GM18858 (cell line): Measurements from ENCODE around the gene HMHB1.
"Not testable (repeated sequence)": the region's sequence is repeated elsewhere in the genome, so short reads cannot be mapped to it uniquely, and the experiment has no call there.

ENCODE experiments used
- ATAC-seq: cut with Tn5 transposase; IDR thresholded peaks from one replicate; pipeline ENCODE4 v1.9.1; 2021; ENCODE audit not compliant: unreplicated experiment

Gene HMHB1

DNA sequence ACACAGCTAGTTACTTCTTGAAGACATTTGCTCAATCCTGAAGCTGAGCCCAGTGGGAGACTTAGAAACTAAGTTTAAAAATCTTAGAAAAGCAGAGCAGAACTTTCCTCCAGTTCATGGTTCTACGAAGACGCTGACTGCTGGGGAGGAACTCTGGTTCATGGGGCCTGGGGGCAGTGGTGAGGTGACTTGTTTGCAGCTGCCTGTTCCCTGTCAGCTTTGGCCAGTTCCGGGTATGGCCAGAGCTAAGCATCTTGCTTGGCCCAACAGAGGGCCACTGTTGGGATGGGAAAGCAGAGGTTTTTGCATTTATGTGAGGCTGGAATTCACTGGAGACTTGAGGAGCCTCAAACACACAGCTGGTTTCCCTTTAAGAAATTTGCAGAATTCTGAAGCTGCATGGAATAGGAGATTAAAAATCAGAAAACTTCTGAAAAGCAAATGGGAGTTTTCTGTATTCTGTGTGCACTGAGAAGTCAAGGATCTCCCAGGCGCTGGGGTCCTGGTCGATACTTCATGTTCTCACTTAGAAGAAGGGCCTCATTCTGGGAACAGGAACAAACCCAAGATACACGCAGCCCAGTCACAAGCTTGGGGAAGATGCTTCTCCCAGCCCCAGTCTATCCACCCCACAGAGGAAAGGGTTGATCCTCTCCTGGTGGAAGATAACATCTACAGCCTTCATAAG lies 10.6 kb upstream of the HMHB1 start:
- no peak for ATAC-seq

DNA sequence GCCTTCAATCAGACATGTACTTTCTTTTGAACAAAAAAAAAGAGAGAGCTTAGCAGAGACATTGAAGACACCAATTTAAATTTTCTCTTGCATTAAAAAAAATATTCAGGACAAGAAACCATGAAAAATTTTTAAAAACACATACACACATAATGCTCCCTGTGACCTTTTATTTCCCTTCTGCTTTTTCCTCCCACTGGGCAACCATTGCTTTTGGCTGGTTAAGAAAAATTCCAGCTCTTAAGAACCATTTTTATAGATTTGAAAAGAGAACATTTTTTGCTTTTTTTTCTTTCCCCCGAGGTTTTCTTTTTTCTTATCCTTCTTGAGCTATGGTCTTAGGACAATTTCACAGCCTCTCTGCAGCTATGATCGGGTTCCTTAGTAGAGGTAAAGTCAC lies 6.1 kb upstream of the HMHB1 start:
- ATAC-seq = no peak

DNA sequence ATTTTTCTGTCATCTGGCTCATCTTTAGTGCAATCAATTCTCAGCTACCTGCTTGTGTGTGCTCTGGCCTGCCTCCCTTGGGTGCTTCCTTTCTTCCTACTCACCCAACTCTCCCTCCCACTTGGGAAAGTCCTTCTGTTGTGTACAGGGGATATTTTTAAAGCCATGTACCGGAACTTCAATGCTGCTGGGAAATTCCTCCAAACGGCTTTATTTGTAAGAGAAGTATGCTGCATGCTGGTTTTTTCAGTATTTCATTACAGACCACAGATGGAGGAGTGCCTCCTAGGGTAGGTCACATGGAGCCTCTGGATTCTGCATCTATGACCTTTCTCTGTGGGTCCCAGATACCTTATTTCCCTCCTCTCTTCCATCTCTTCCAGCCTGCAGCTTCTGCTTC lies 5.4 kb upstream of the HMHB1 start:
- ATAC-seq = peak; percentile 54

DNA sequence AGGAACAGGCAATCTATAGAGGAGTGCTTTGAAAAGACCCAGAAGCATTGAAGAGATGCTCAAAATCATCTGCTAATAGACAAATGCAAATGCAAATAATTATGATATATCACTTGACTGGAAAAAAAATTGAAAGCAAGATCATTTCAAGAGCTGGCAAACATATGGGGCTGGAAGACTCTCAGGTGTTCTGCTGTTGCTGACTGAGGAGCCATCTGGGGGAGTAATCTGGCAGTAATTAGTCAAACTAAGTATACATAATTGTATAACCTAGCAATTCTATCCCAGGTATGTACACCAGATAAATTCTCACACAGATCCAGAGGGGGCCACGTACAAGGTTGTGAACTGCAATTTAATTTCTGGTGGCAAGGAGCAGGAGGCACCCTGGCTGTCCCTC lies 4.6 kb upstream of the HMHB1 start:
- ATAC-seq = no peak

DNA sequence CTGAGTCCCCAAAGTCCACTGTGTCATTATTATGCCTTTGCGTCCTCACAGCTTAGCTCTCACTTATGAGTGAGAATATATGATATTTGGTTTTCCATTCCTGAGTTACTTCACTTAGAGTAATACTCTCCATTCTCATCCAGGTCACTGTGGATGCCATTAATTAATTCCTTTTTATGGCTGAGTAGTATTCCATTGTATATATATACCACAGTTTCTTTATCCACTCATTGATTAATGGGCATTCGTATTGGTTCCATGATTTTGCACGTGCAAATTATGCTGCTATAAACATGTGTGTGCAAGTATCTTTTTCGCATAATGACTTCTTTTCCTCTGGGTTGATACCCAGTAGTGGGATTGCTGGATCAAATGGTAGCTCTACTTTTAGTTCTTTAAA lies 4.4 kb downstream of the HMHB1 start:
- ATAC-seq = not testable (repeated sequence)

DNA sequence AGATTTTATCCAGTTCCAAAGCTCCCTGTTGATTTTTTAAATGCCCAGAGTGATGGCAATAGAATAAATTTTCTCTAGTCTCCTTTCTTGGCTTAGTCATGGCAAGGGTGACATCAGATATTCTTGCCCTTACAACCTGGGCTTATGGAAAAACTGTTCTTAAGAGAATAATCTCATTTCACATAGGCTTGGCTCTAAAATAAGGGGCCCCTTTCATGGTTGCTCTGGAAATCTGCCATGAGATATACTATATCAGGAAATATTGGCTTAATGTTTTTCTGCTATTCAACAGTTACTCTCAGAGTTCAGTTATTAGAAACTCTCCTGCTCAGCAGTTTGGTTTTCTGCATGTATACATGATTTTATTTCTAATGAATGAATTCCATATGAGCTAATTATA lies 7.8 kb downstream of the HMHB1 start:
- no peak for ATAC-seq

DNA sequence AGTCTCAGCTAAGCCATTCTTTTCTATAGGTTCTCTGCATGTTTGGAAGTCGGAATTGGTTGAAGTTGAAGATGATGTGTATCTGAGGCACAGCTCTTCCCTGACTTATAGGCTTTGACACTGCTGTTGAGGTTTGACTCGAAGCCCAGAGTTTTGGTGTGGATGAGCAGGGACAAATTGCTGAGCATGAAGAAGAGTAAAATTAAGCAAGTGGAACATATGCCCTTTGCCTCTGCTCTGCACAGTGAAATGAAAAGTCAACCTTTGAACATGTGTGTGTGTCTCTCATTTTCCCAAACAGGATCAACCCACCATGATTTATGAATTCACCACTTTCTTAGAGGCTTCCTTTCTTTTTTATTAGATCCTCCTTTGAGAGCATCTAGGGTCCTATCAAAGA lies 8.5 kb downstream of the HMHB1 start:
- ATAC-seq = no peak

DNA sequence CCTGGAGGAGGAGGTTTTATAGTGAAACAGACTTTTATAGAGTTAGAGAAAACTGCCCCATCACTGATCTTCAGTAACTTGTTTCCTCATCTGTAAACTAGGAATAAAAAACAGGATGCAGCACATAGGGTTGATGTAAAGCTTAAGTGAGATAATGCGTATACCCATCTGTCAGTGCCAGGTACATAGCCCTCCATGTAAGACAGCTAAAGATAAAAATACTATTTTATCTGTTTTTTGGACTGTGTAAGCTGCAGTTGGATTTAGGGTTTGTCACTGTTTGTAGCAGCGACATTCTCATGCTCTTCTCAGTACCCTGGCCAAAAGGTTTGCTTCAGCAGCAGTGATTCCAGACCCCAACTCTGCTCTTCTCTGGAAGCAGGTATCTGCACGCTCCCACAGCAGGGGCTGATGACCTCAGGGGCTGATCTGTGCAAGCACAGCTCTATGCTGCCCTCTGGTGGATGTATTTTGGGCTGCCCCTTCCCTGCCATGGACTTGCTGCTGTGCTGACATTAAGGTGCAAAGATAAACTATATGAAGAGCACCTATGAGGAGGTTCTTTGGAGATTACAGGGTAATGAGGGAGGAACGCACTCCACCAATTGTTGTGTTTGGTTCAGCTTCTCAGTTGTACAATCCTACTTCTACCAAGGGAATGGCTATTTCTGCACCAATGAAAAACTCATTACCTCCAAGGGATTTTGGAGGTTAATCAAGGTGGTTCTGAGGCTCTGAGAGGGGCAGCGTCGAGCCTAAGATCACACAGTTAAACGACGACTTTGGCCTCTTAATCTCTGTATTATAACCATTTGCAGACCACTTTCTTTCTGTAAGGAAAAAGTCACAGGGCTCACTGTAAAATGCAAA lies 13.1 kb downstream of the HMHB1 start:
- peak; percentile 36 for ATAC-seq

DNA sequence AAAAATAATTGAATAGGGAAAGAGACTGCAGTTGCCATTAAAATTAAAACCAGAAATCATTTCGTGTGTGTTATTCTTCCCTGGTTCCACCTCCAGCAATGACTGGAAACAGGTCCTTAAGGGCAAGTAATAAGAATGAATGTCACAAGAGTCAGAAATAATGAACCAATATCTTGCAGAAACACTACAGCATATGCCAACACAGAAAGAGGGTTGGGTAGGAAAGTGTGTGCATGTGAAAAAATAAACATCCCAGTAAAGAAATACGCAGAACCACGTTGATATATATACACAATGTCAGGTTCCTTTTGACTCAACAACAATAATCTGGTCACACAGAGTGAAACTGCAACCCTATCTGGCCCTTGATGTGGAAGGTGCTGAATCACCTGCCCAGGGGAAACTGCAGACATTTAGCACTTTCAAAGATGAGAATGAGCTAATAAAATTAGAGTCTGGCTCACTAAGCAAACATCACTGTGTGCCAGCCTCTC lies 15.0 kb downstream of the HMHB1 start:
- ATAC-seq = peak; percentile 91

DNA sequence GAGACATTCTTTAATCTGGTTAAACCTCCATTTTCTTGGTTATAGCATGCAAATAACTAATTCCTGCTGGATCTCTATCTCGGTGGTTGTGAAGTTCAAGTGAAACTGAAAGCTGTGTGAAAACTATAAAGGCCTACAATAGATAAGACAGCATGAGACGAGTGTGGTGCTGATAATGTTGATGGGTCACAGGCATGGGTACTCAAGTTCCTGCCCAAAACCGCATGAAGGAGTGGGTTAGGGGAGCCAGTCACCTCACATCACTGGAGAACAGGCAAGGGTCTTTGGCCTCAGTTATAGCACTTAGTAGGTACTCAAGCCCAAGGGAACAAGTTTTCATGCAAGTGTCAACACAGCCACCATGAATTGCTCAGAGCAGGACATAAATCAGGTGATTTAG lies 16.7 kb downstream of the HMHB1 start:
- peak; percentile 30 for ATAC-seq

DNA sequence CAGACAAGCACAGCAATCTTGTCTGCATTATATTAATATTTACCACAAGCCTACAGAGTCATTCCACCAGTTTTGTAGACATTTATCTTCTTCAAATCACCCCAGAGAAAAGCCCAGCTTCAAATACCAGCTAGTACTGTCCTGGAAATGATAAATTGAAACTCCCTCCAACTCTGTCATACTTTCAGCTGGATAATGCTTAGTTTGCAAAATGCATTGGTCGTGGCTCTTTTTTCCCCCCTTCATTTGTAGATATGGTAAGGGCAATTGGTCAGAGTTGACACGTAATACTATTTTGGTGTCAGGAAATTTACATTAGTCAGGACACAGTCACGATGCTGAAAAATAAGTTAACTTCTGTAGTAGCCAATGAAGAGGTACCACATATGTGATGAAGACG lies 21.2 kb downstream of the HMHB1 start:
- no peak for ATAC-seq

DNA sequence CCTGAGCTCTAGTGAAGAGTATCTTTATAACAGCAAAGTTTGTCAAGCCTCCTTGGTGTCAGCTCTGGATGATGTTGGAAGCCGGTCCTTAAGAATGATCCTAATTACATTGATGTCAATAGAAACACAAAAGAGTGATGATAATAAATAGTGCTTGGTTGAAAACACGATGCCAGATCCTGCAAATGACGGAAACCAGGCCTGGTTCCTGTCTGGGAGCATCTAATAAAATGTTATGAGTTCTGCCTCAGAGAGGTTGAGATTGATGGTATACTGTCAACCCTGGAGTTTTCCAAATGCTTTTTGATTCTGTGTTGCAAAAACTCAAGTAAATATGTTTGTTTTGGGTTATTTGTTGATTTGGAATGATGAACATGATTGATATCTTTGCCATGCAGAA lies 23.3 kb downstream of the HMHB1 start:
- ATAC-seq = no peak

DNA sequence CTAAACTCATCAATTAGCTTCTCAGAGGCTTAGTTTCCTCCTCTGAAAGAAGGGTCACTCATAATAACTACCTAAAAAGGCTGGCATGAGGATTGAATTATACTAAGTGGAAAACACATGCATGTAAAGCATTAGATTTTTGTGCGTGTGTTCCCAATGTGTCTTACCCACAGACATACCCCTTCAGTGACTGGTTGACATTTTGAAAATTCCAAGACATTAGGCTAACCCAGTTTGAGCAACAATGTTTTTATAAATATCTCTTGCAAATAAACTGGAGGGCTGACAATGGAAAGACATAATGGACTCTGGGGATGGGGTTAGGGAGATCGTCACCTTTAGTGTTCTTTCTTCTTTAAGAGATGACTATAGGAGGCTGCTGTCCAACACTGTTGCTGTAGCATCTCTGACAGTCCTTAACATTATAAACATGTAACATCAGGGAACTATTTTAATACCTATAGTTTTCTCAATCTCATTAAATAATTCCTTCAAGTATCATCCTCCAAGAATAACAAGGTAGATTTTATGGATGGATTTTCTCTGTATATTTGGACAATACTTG lies 24.3 kb downstream of the HMHB1 start:
- ATAC-seq = no peak

DNA sequence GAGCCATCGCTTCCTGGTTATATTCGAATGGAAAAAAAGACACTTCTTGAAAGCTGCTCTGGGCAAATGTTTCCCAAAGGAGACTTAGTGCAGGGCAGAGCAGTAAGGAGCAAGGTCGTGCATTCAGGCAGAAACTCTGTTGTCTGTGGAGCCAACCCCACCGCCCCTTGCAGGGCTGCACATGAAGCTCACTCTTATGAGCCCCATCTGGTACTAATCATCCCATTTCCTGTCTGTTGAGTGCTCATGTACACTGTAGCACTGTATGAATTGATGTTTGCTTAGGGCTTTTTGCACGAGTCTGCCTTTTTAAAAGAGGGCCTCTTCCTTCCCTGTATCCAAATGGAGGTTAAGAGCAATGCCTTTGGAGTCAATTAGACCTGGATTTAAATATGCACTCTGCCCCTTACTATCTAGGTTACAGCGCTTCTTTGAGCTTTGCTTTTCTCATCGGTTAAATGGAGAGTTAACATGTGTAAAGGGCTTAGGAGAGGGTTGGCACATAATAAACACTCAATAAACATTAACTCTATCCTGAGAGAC lies 25.4 kb downstream of the HMHB1 start:
- no peak for ATAC-seq

DNA sequence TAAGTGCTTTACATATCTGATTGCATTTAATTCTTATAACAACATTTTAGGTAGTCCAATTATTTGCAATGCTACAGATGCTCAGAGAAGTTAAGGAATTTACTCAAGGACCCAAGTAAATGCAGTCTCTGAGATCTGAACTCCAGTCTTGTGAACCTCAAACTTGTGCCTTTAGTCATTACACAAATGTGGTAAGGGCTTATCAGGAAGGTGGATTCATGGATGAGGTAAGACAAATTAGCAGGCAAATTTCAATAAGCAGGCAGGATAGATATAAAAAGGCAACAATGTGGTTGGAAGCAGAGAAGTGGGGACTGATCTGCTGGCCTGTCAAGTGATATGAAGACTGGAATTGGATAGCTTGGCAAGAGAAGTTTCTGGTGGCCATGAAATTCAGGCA lies 29.5 kb downstream of the HMHB1 start:
- no peak for ATAC-seq

DNA sequence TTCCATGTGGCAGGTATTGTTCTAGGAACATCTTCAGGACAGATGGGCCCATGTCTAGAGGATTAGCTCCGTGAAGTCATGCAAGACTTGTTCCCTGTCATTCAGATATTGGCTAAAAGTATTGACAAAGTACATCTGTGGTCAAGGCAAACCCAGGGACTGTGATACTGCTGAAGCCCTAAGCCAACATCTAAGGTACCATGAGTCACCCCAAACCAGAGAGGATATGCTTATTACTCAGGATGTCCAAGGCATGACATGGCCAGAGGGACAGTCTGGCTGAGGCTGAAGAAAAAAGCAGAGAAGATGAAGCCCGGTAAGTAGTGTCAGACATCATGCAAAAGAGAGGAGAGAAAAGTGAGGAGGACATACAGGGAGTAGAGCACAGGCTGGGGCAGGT lies 31.0 kb downstream of the HMHB1 start:
- ATAC-seq = no peak

DNA sequence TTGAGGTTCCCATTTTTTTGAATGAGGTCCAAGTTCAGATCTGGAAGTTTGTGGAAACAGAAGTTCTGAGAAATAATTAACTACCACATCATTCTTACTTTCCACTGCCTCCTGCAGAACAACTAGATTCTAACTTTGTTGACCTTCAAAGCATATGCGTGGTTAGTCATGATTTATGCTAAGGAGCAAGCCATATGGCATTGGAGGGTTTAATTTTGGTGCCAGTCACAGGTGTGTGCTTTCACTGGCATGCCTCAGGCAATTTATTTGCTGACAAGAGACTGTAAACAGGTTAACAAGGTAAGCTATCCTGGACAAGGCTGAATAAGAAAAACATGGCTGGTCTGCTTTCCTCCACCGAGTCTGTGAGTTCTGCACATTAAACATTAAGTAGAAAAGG lies 31.5 kb downstream of the HMHB1 start:
- no peak for ATAC-seq

DNA sequence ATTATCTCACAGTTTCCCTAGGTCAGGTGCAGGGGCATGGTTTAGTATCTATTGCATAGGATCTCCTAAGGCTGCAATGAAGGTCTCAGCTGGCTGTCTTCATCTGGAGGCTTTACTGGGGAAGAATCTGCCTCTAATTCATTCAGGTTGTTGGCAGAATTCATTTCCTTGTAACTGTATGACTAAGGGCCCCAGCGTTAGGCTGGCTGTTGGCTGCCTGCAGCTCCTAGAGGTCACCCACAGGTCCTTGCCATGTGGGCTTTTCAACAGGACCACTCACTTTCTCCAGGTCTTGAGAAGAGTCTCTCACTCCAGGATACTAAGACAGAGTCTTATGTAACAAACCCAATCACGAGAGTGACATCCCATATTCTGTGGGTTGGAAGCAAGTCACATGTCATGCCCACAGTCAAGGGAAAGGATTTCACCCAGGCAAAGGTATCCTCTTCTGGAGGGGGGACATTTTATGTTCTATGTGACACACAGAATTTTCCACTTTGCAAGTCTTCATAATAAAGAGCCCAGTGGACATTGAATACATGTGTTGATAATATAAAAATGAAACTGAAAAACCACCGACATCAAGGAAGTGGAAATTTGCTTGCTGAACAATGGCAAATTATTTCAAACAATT lies 38.2 kb downstream of the HMHB1 start:
- ATAC-seq = peak; percentile 55

DNA sequence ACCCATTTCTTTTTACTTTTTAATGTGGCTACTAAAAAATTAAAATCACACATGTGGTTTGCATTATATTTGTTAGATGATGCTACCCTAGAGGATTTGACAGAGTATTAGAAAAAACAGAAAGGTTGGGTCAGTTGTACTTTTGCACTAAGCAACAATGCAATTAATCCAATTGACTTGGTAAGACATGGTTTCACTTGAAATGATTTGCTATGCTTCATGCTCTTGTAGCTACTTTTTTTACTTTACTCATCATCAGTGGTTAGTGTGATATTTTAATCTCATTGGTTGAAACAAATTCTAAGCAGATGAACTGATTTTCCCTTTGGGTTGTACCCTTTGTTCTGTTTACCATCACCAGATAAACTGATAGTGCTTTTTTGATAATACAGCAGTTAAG lies 39.4 kb downstream of the HMHB1 start:
- ATAC-seq = no peak

DNA sequence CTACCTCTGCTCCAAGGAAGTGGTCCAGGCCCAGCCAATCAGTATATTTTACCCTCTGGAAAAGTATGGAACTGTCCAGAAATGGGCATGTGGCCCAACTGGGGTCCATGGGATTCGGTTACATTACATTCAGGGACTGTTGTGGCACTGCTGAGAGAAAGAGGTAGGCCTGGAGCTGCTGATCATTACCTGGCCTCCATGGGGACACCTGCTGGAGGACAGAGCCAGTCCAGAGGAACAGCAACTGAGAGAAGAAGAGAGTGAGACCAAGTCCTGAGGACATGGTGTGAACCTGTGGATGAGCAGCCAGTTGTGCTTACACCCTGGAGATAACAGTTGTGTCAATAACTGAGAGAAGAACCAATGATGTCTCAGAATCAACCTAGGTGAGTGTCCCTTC lies 48.2 kb downstream of the HMHB1 start:
- no peak for ATAC-seq

DNA sequence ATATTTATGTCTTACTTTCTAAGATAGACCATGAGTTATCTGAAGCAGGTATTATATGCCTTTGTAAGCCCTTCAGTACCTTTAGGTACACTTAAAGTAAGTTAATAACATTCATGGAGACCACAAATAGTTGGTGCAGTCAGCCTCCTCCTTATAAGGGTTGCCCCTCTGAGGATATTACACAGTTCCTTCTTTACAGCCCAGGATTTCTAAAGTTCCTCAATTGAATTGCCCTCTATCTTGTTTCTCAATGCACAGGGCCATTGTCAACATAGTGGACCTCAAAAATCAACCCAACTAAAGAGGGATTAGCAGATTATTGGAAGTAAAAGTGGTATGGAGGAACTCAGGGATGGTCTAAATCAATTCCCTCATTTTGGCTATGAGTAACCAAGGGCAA lies 50.3 kb downstream of the HMHB1 start:
- ATAC-seq = no peak
